Activated T-cell treated with anti-CD3 and anti-CD28 coated beads, Interleukin-2, amount 50 U/mL, for 1 hour (primary cell): ENCODE results near the gene PLA2R1.

ENCODE experiments used
- DNase-seq: peaks from one replicate; pipeline ENCODE4 v3.0.0-alpha.2; 2020

The PLA2R1 gene

GRCh38 chr2:160028431-160029269, 33.8 kb downstream of the PLA2R1 start:
- DNase-seq: no peak

- no peak for DNase-seq
Measured at GRCh38 chr2:160022162-160022561, 40.3 kb downstream of the PLA2R1 start.

GRCh38 chr2:160019374-160020090, 42.9 kb downstream of the PLA2R1 start:
- no peak for DNase-seq

GRCh38 chr2:160015746-160016145, 46.7 kb downstream of the PLA2R1 start:
- DNase-seq: no peak

- DNase-seq: no peak
Measured at GRCh38 chr2:160014227-160014626, 48.2 kb downstream of the PLA2R1 start.

GRCh38 chr2:160010361-160011145, 51.9 kb downstream of the PLA2R1 start:
- no peak for DNase-seq

- DNase-seq: no peak
Measured at GRCh38 chr2:160007111-160007510, 55.3 kb downstream of the PLA2R1 start.

GRCh38 chr2:160006475-160006874, 55.9 kb downstream of the PLA2R1 start:
- DNase-seq: no peak

- no peak for DNase-seq
Measured at GRCh38 chr2:160005908-160006307, 56.5 kb downstream of the PLA2R1 start.

GRCh38 chr2:160005476-160005875, 56.9 kb downstream of the PLA2R1 start:
- no peak for DNase-seq

GRCh38 chr2:159998961-159999360, 63.5 kb downstream of the PLA2R1 start:
- DNase-seq: no peak

GRCh38 chr2:159998243-159998642, 64.2 kb downstream of the PLA2R1 start:
- no peak for DNase-seq

GRCh38 chr2:159996792-159997546, 65.4 kb downstream of the PLA2R1 start:
- no peak for DNase-seq

GRCh38 chr2:159995038-159995437, 67.4 kb downstream of the PLA2R1 start:
- DNase-seq: no peak

- DNase-seq: no peak
Measured at GRCh38 chr2:159989249-159989648, 73.2 kb downstream of the PLA2R1 start.

- no peak for DNase-seq
Measured at GRCh38 chr2:159988412-159988970, 73.9 kb downstream of the PLA2R1 start.

GRCh38 chr2:159987181-159987580, 75.2 kb downstream of the PLA2R1 start:
- DNase-seq: no peak

GRCh38 chr2:159985656-159986055, 76.8 kb downstream of the PLA2R1 start:
- DNase-seq: no peak

GRCh38 chr2:159984034-159984433, 78.4 kb downstream of the PLA2R1 start:
- no peak for DNase-seq

GRCh38 chr2:159982842-159983785, 79.3 kb downstream of the PLA2R1 start:
- DNase-seq: no peak

GRCh38 chr2:159982270-159982669, 80.1 kb downstream of the PLA2R1 start:
- DNase-seq: no peak
